HUES6 (cell line): ENCODE measurements around the gene HSPA12B.

Experiments used
- H3K27ac ChIP-seq: 2 replicates; pipeline ENCODE4 v1.7.0; 2013; ENCODE audit warnings: low read depth, mild to moderate bottlenecking, low read length, inconsistent platforms
- H3K27me3 ChIP-seq: 2 replicates; pipeline ENCODE4 v1.6.1; 2013; ENCODE audit warnings: low read length; ENCODE audit not compliant: control insufficient read depth, insufficient read depth
- H3K36me3 ChIP-seq: 2 replicates; pipeline ENCODE4 v1.6.1; 2013; ENCODE audit warnings: low read length; ENCODE audit not compliant: control insufficient read depth, insufficient read depth
- H3K4me1 ChIP-seq: 2 replicates; pipeline ENCODE4 v1.6.1; 2013; ENCODE audit warnings: low read length; ENCODE audit not compliant: control insufficient read depth, insufficient read depth
- H3K4me3 ChIP-seq: 2 replicates; pipeline ENCODE4 v1.5.1; 2013; ENCODE audit warnings: low read depth, low read length
- H3K9ac ChIP-seq: one replicate; pipeline ENCODE4 v1.6.1; 2013; ENCODE audit warnings: mild to moderate bottlenecking, low read length
- H3K9me3 ChIP-seq: 2 replicates; pipeline ENCODE4 v1.6.1; 2013; ENCODE audit warnings: low read depth, low read length; ENCODE audit not compliant: control insufficient read depth, insufficient read depth

Gene HSPA12B

GRCh38 chr20:3719046-3719445, 13.4 kb upstream of the HSPA12B start:
- Histone ChIP-seq H3K9ac (no peak overlapping the region), H3K27me3 (peaks cover 5% of the 10 kb centered on the region; the same call in 1 of the 2 replicates), H3K4me1 (no peaks in the 10 kb centered on the region), H3K9me3 (no peaks in the 10 kb centered on the region), H3K27ac (no peak overlapping the region), H3K36me3 (no peaks in the 10 kb centered on the region), H3K4me3 (no peak overlapping the region)

- Histone ChIP-seq H3K9me3 (no peaks in the 10 kb centered on the region), H3K4me3 (no peak overlapping the region), H3K4me1 (no peaks in the 10 kb centered on the region)
Measured at GRCh38 chr20:3720068-3720467, 12.4 kb upstream of the HSPA12B start.

GRCh38 chr20:3720626-3721025, 11.9 kb upstream of the HSPA12B start:
- H3K27me3 ChIP-seq = peaks cover 5% of the 10 kb centered on the region; the same call in 1 of the 2 replicates
- no peak overlapping the region for H3K4me3 ChIP-seq
- no peaks in the 10 kb centered on the region for H3K4me1 ChIP-seq
- no peaks in the 10 kb centered on the region for H3K9me3 ChIP-seq
- H3K27ac ChIP-seq = no peak overlapping the region
- no peaks in the 10 kb centered on the region for H3K36me3 ChIP-seq
- H3K9ac ChIP-seq = no peak overlapping the region

More at GRCh38 chr20:3720068-3720467, 12.4 kb upstream of the HSPA12B start:
- peaks cover 5% of the 10 kb centered on the region; the same call in 1 of the 2 replicates for H3K27me3 ChIP-seq
- H3K9ac ChIP-seq = no peak overlapping the region
- no peaks in the 10 kb centered on the region for H3K36me3 ChIP-seq
- H3K27ac ChIP-seq = no peak overlapping the region

- Histone ChIP-seq H3K36me3 (no peaks in the 10 kb centered on the region), H3K4me1 (no peaks in the 10 kb centered on the region), H3K27ac (no peak overlapping the region), H3K27me3 (peaks cover 7% of the 10 kb centered on the region), H3K9ac (no peak overlapping the region), H3K4me3 (no peak overlapping the region), H3K9me3 (no peaks in the 10 kb centered on the region)
Measured at GRCh38 chr20:3721912-3722311, 10.6 kb upstream of the HSPA12B start.

DNA sequence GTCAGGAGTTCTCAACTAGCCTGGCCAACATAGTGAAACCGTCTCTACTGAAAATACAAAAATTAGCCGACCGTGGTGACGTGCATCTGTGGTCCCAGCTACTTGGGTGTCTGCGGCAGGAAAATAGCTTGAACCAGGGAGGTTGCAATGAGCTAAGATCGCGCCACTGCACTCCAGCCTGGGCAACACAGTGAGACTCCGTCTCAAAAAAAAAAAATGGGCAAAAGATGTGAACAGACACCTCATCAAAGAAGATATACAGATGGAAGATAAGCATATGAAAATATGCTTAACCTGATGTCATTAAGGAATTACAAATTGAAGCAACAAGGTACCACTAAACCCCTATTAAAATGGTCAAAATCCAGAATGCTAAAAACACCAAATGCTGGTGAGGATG, 9.2 kb upstream of the HSPA12B start:
- H3K36me3 ChIP-seq = no peaks in the 10 kb centered on the region
- no peaks in the 10 kb centered on the region for H3K9me3 ChIP-seq
- peaks cover 7% of the 10 kb centered on the region; the same call in 1 of the 2 replicates for H3K4me1 ChIP-seq
- no peak overlapping the region for H3K4me3 ChIP-seq
- H3K9ac ChIP-seq = no peak overlapping the region
- no peak overlapping the region for H3K27ac ChIP-seq
- H3K27me3 ChIP-seq = peaks cover 20% of the 10 kb centered on the region

DNA sequence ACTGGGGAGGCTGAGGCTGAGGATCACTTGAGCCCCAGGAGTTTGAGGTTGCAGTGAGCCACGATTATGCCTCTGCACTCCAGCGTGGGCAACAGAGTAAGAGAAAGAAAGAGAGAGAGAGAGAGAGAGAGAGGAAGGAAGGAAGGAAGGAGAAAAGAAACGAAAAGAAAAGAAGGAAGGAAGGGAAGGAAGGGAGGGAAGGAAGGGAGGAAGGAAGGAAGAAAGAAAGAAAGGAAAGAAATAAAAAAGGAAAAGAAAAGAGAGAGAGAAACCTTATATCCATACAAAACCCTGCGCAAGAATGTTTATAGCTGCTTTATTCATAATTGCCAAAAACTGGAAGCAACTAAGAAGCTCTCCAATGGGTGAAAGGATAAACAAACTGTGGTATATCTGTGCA, 8.1 kb upstream of the HSPA12B start:
- no peak overlapping the region for H3K9ac ChIP-seq
- H3K4me1 ChIP-seq = peaks cover 7% of the 10 kb centered on the region; the same call in 1 of the 2 replicates
- peaks cover 26% of the 10 kb centered on the region for H3K27me3 ChIP-seq
- H3K36me3 ChIP-seq = no peaks in the 10 kb centered on the region
- no peak overlapping the region for H3K4me3 ChIP-seq
- H3K27ac ChIP-seq = no peak overlapping the region
- no peaks in the 10 kb centered on the region for H3K9me3 ChIP-seq

DNA sequence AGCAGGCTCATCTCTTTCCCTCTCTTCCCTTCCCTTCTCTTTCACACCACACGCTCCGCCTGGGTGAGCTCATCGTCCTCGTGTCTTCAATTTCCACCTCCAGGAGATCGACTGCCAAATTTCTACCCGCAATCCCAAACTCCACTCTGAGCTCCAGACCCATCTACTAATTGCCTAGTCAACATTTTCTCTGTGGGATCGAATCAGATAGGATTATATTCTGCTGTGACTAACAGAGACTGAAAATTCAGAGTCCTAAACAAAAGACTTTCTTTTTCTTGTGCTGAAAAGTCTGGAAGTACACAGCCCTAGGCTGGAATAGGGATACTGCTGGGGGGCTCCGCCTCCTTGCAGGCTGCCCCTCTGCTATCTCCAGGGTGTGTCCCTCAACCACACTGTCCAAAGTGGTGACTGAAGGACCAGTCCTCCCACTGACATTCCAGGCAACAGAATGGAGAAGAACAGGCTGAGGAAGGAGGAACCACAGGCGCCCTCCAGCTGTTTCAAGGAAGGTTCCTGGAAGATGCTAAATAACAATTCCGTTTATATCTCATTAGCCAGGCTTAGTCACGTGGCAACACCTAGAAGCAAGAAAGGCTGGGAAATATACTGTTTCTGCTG, 5.0 kb upstream of the HSPA12B start:
- Histone ChIP-seq H3K27me3 (peaks cover 43% of the 10 kb centered on the region), H3K9me3 (no peaks in the 10 kb centered on the region), H3K27ac (no peak overlapping the region), H3K36me3 (no peaks in the 10 kb centered on the region), H3K9ac (no peak overlapping the region), H3K4me3 (no peak overlapping the region), H3K4me1 (peaks cover 12% of the 10 kb centered on the region; the same call in 1 of the 2 replicates)

DNA sequence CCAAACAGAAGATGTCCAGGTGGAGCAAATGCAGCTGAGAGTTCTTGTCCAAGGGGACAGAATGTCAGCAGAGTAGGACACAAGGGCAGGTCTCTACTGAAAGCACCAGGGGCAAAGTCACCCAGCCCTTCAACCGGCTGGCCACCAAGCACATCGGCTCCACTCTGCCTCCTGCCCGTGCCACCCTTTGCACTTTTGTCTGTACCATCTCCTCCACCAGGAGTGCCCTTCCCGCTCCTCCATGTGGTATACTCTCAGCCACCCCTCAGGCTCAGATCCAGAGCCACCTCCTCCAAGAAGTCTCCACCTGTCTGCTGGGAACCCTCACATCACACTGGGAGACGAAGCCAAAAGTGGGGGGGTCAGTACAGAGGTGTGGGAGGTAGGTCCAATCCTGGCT, 4.1 kb upstream of the HSPA12B start:
- no peak overlapping the region for H3K9ac ChIP-seq
- no peaks in the 10 kb centered on the region for H3K36me3 ChIP-seq
- H3K9me3 ChIP-seq = no peaks in the 10 kb centered on the region
- peaks cover 52% of the 10 kb centered on the region for H3K27me3 ChIP-seq
- H3K4me1 ChIP-seq = peaks cover 19% of the 10 kb centered on the region
- no peak overlapping the region for H3K27ac ChIP-seq
- no peak overlapping the region for H3K4me3 ChIP-seq

DNA sequence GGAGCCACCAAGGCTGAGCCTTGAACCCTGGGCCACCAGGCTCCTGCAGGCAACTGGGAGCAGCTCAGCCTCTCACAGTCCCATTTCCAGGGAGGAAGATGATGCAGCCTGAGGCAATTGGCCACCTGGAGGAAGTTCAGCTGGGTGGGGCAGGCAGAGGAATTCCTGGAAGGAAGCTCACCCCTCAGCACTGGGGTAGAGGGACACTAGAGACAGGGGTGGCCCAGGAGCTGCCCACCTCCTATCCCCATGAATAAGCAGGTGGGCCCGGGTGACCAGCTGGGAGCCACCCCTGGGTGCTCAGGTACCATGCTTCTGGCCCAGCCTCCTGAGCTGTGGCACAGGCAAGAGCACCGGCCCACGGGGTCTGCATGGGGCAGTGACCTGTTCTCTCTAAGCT, 3.6 kb upstream of the HSPA12B start:
- Histone ChIP-seq H3K4me1 (peaks cover 23% of the 10 kb centered on the region), H3K27me3 (peaks cover 57% of the 10 kb centered on the region), H3K9ac (no peak overlapping the region), H3K36me3 (no peaks in the 10 kb centered on the region), H3K9me3 (no peaks in the 10 kb centered on the region), H3K27ac (no peak overlapping the region), H3K4me3 (no peak overlapping the region)

- Histone ChIP-seq H3K27me3 (peaks cover 60% of the 10 kb centered on the region), H3K9ac (no peak overlapping the region), H3K9me3 (no peaks in the 10 kb centered on the region), H3K36me3 (no peaks in the 10 kb centered on the region), H3K4me3 (no peak overlapping the region), H3K27ac (no peak overlapping the region), H3K4me1 (peaks cover 23% of the 10 kb centered on the region)
Measured at GRCh38 chr20:3729378-3729777, 3.1 kb upstream of the HSPA12B start.

GRCh38 chr20:3729811-3730540, 2.5 kb upstream of the HSPA12B start:
- no peaks in the 10 kb centered on the region for H3K9me3 ChIP-seq
- peaks cover 60% of the 10 kb centered on the region for H3K27me3 ChIP-seq

More at GRCh38 chr20:3729811-3730540, 2.5 kb upstream of the HSPA12B start:
- Histone ChIP-seq H3K4me3 (no peak overlapping the region), H3K9ac (no peak overlapping the region), H3K4me1 (peaks cover 23% of the 10 kb centered on the region), H3K36me3 (no peaks in the 10 kb centered on the region), H3K27ac (no peak overlapping the region)
